NT2/D1 (cell line): ENCODE measurements around the gene NOL6.

Experiments
- SUZ12 ChIP-seq: IDR thresholded peaks from 2 replicates; pipeline ENCODE4 v1.6.1; 2011; ENCODE audit not compliant: insufficient read length, insufficient read depth; ENCODE audit errors: extremely low read depth
- YY1 ChIP-seq: IDR thresholded peaks from 2 replicates; pipeline ENCODE4 v1.6.1; 2011; ENCODE audit not compliant: insufficient read length, insufficient read depth
- ZNF274 ChIP-seq: IDR thresholded peaks from 2 replicates; pipeline ENCODE4 v1.6.1; 2011; ENCODE audit warnings: mild to moderate bottlenecking, low read depth, low read length

- TF ChIP-seq SUZ12: no peak
- TF ChIP-seq ZNF274: no peak
- TF ChIP-seq YY1: no peak
Observed at GRCh38 chr9:33440204-33440603, 33.5 kb downstream of the NOL6 start.
